CD4-positive, alpha-beta T cell (primary cell): ENCODE data around the gene CD83. TPM values are rescaled to one million over a fixed set of nuclear protein-coding genes. Genes with fewer than 3 reads are reported as not detected.
A peak's percentile ranks its signal among the peaks of the same experiment; 100 is the strongest.

Source experiments
- ATAC-seq: fragments of 200-7000 bp; cut with Tn5 transposase; one replicate; pipeline ENCODE4 v1.10.0; 2022; ENCODE audit warnings: mild to moderate bottlenecking; ENCODE audit not compliant: poor library complexity
- CTCF ChIA-PET: fragments of 350-600 bp; sonication (Branson Sonifier 250); formaldehyde crosslinking; loops from one replicate; lab custom pipeline; 2021; ENCODE audit warnings: antibody characterized with exemption, inconsistent platforms; lab: Charles Lee
- POLR2A ChIA-PET: fragments of 350-600 bp; sonication (Branson Sonifier 250); formaldehyde crosslinking; loops from one replicate; lab custom pipeline; 2021; ENCODE audit warnings: antibody characterized with exemption, inconsistent platforms; lab: Charles Lee
- DNase-seq, 14 experiments: peaks; one replicate each; pipeline ENCODE4 v3.0.0-alpha.2; 2013 to 2020; ENCODE audit warnings: mixed read lengths in 2 of 14
- H3K27ac ChIP-seq, 2 donors: one replicate each; pipeline versions ENCODE4 v1.5.1 to v1.7.0; 2013; ENCODE audit warnings: low read length in 2 of 2, low read depth in 1 of 2, mild to moderate bottlenecking in 1 of 2
- H3K27me3 ChIP-seq, 2 experiments: 1 replicate in 1 of 2; 2 replicates in 1 of 2; pipeline versions ENCODE4 v1.6.1 to v1.7.0; 2013; ENCODE audit warnings: low read length in 2 of 2, control low read depth in 1 of 2, mild to moderate bottlenecking in 1 of 2, moderate library complexity in 1 of 2; ENCODE audit not compliant: insufficient read depth in 2 of 2, control insufficient read depth in 1 of 2
- H3K36me3 ChIP-seq: one replicate; pipeline ENCODE4 v1.6.1; 2013; ENCODE audit warnings: low read length, control low read depth; ENCODE audit not compliant: insufficient read depth
- H3K4me1 ChIP-seq: one replicate; pipeline ENCODE4 v1.6.1; 2013; ENCODE audit warnings: low read length, control low read depth; ENCODE audit not compliant: insufficient read depth
- H3K4me3 ChIP-seq: one replicate; pipeline ENCODE4 v1.5.1; 2013; ENCODE audit warnings: mild to moderate bottlenecking, low read length, moderate library complexity
- H3K9me3 ChIP-seq, 2 experiments: 1 replicate in 1 of 2; 2 replicates in 1 of 2; pipeline versions ENCODE4 v1.6.1 to v1.7.0; 2013; ENCODE audit warnings: low read length in 2 of 2, mild to moderate bottlenecking in 2 of 2, control low read depth in 1 of 2, moderate library complexity in 1 of 2; ENCODE audit not compliant: control insufficient read depth in 1 of 2, insufficient read depth in 1 of 2
- H3K27ac Mint-ChIP-seq: one replicate; pipeline ENCODE4 v1.8.0; 2020; ENCODE audit warnings: mixed read lengths
- H3K27me3 Mint-ChIP-seq: one replicate; pipeline ENCODE4 v1.8.0; 2021; ENCODE audit warnings: mixed read lengths
- H3K36me3 Mint-ChIP-seq: one replicate; pipeline ENCODE4 v1.8.0; 2021; ENCODE audit warnings: low read depth, mixed read lengths
- H3K4me1 Mint-ChIP-seq: one replicate; pipeline ENCODE4 v1.8.0; 2021; ENCODE audit warnings: low read depth, mixed read lengths
- H3K4me3 Mint-ChIP-seq: one replicate; pipeline ENCODE4 v1.8.0; 2020; ENCODE audit warnings: mild to moderate bottlenecking, mixed read lengths
- H3K9me3 Mint-ChIP-seq: one replicate; pipeline ENCODE4 v1.8.0; 2020; ENCODE audit warnings: mixed read lengths
- CTCF ChIP-seq: fragments of 200-600 bp; IDR thresholded peaks from one replicate; pipeline ENCODE4 v1.8.0; 2022; ENCODE audit warnings: antibody characterized with exemption, mild to moderate bottlenecking
- intact Hi-C, 2 experiments: fragments of 100-400 bp; cut with DNase I in 1 of 2; cut with micrococcal nuclease in 1 of 2; formaldehyde crosslinking; loops; one replicate each; pipeline versions ENCODE4 v1.15.1 to v1.9.0; 2023 to 2025; cut with DNase I, micrococcal nuclease
- total RNA-seq, 174 experiments: library from RNA in 2 of 174; stranded (reverse) in 2 of 174; gene quantifications; one replicate each; pipeline ENCODE4 v1.2.3 and lab custom pipeline; 2021 to 2026

CD83 gene
- total RNA-seq, 2 experiments from 2014 or later: 35.3 to 36.4 TPM

GRCh38 chr6:14142511-14143223 lies 25.1 kb downstream of the CD83 start:
- ChIA-PET POLR2A (no interaction called here), CTCF (no interaction called here)
- Histone ChIP-seq H3K9me3 (no peaks in the 10 kb centered on the region), H3K27me3 (no peaks in the 10 kb centered on the region), H3K27ac (no peak overlapping the region), H3K4me3 (no peak overlapping the region), H3K36me3 (no peaks in the 10 kb centered on the region), H3K4me1 (peaks cover 6% of the 10 kb centered on the region)
- intact Hi-C loops: loop anchor here in 1 of 2 experiments (10.0 kb wide), 1 partner anchor 98 kb away; no protein-coding TSS in a partner anchor
- no peak for TF ChIP-seq CTCF
- ATAC-seq (no peak), DNase-seq (no peak)
- Mint-ChIP-seq H3K4me3 (no peak overlapping the region), H3K9me3 (no peaks in the 10 kb centered on the region), H3K36me3 (no peaks in the 10 kb centered on the region), H3K27ac (no peak overlapping the region), H3K27me3 (no peaks in the 10 kb centered on the region), H3K4me1 (no peaks in the 10 kb centered on the region)

- ATAC-seq: no peak
Observed at GRCh38 chr6:14143305-14143704, 25.7 kb downstream of the CD83 start.

DNA sequence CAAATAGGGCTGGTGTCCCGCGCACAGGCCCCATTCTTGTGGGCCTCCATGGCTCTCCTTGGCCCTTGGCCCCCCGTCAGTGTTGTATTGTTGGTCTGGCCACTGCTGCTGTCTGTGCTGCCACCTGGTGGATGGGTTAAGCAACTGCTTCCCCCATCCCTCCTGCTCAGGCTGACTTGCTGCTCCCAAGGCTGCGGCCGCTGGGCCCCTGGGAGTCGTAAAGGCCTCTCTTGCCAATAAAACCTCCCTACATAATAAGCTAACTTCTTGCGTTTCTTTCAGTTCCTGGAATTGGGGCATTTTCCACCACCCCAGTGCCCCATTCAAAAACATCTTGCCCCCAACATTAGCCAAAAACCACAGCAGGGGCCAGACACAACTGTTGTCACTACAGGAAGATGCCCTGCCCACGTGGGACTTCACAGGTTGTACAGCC lies 27.1 kb downstream of the CD83 start:
- peak; percentile 91 for TF ChIP-seq CTCF
- intact Hi-C loops: loop anchor here (1.0 to 10.0 kb wide), 4 partner anchors 100 to 350 kb away; no protein-coding TSS in a partner anchor
- DNase-seq: peak; percentile 53 to 85 (median 62)
- no peaks in the 10 kb centered on the region for H3K36me3 ChIP-seq
- ATAC-seq: peak; percentile 89
- POLR2A ChIA-PET: no interaction called here
- no peaks in the 10 kb centered on the region for H3K9me3 ChIP-seq
- CTCF ChIA-PET: interaction anchor here (1.6 kb wide), 1 partner anchor 13 kb away, joined by 4 read pairs; no protein-coding TSS in a partner anchor
- H3K27me3 ChIP-seq: no peaks in the 10 kb centered on the region
- no peak overlapping the region for H3K4me3 ChIP-seq
- peaks cover 6% of the 10 kb centered on the region for H3K4me1 ChIP-seq
- no peaks in the 10 kb centered on the region for H3K36me3 Mint-ChIP-seq
- no peak overlapping the region for H3K27ac Mint-ChIP-seq
- no peak overlapping the region for H3K4me3 Mint-ChIP-seq
- no peak overlapping the region for H3K27ac ChIP-seq
- no peaks in the 10 kb centered on the region for H3K4me1 Mint-ChIP-seq
- no peaks in the 10 kb centered on the region for H3K9me3 Mint-ChIP-seq
- H3K27me3 Mint-ChIP-seq: no peaks in the 10 kb centered on the region

More at GRCh38 chr6:14143305-14143704, 25.7 kb downstream of the CD83 start:
- no peak for DNase-seq
- intact Hi-C loops: loop anchor here in 1 of 2 experiments (10.0 kb wide), 1 partner anchor 99 kb away; no protein-coding TSS in a partner anchor
- ChIA-PET POLR2A (no interaction called here), CTCF (no interaction called here)
- Mint-ChIP-seq H3K4me1 (no peaks in the 10 kb centered on the region), H3K4me3 (no peak overlapping the region), H3K27ac (no peak overlapping the region), H3K9me3 (no peaks in the 10 kb centered on the region), H3K36me3 (no peaks in the 10 kb centered on the region), H3K27me3 (no peaks in the 10 kb centered on the region)
- Histone ChIP-seq H3K27me3 (no peaks in the 10 kb centered on the region), H3K36me3 (no peaks in the 10 kb centered on the region), H3K9me3 (no peaks in the 10 kb centered on the region), H3K4me1 (peaks cover 6% of the 10 kb centered on the region), H3K27ac (no peak overlapping the region), H3K4me3 (no peak overlapping the region)
- no peak for TF ChIP-seq CTCF
